ENCODE measurements around the gene PCLAF.

DNA sequence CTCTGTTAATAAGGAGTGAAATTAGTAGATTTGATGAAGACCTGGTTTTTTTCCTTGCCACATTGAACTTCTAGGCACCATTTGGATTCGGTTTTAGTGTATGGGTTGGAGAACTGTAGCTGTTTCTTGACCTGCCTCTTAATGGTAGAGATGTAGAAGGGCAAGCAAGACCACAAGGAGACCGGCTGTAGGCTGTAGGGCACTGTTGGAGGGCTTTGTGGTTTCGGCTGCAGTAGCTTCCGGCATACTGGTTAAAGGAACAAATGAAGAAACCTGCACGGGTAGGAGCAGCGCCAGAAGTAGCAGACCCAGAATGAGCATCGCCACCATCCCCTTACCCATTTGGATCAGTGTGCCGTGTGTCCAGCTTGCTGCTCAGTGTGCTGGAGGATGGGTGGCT lies 7.9 kb downstream of the PCLAF start:
- TF ChIP-seq POLR2A (IDR thresholded peaks at IDR 0.05) (no peak), POLR2AphosphoS5 (IDR thresholded peaks at IDR 0.05) (no peak)
- TF ChIP-seq, protein P1, sequence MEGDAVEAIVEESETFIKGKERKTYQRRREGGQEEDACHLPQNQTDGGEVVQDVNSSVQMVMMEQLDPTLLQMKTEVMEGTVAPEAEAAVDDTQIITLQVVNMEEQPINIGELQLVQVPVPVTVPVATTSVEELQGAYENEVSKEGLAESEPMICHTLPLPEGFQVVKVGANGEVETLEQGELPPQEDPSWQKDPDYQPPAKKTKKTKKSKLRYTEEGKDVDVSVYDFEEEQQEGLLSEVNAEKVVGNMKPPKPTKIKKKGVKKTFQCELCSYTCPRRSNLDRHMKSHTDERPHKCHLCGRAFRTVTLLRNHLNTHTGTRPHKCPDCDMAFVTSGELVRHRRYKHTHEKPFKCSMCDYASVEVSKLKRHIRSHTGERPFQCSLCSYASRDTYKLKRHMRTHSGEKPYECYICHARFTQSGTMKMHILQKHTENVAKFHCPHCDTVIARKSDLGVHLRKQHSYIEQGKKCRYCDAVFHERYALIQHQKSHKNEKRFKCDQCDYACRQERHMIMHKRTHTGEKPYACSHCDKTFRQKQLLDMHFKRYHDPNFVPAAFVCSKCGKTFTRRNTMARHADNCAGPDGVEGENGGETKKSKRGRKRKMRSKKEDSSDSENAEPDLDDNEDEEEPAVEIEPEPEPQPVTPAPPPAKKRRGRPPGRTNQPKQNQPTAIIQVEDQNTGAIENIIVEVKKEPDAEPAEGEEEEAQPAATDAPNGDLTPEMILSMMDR (IDR thresholded peaks at IDR 0.05 in 8 of 11, conservative IDR thresholded peaks at IDR 0.05 in 3 of 11) = no peak
